EH (cell line): Measurements from ENCODE around the gene DNAJC25.

Source experiments
- DNase-seq: peaks from one replicate; pipeline ENCODE4 v3.0.0-alpha.2; 2015; ENCODE audit warnings: low read depth

Gene DNAJC25

GRCh38 chr9:111627260-111627963, 3.7 kb upstream of the DNAJC25 start:
- DNase-seq = no peak

- no peak for DNase-seq
Measured at GRCh38 chr9:111628411-111628810, 2.7 kb upstream of the DNAJC25 start.

GRCh38 chr9:111630182-111630963, 761 bp upstream of the DNAJC25 start:
- no peak for DNase-seq

GRCh38 chr9:111630964-111631213, 245 bp upstream of the DNAJC25 start:
- DNase-seq = no peak

- DNase-seq = peak; percentile 15
Measured at GRCh38 chr9:111632060-111632459, 926 bp downstream of the DNAJC25 start.

GRCh38 chr9:111632695-111633388, 1.7 kb downstream of the DNAJC25 start:
- DNase-seq = no peak

GRCh38 chr9:111633389-111633736, 2.2 kb downstream of the DNAJC25 start:
- DNase-seq = no peak

- DNase-seq = no peak
Measured at GRCh38 chr9:111634860-111635259, 3.7 kb downstream of the DNAJC25 start.

GRCh38 chr9:111637421-111637950, 6.4 kb downstream of the DNAJC25 start:
- no peak for DNase-seq

- DNase-seq = no peak
Measured at GRCh38 chr9:111644195-111644772, 13.2 kb downstream of the DNAJC25 start.

GRCh38 chr9:111645806-111646205, 14.7 kb downstream of the DNAJC25 start:
- DNase-seq = no peak

- DNase-seq = no peak
Measured at GRCh38 chr9:111646417-111646816, 15.3 kb downstream of the DNAJC25 start.

- DNase-seq = peak; percentile 33
Measured at GRCh38 chr9:111648066-111648465, 16.9 kb downstream of the DNAJC25 start.

- no peak for DNase-seq
Measured at GRCh38 chr9:111649016-111649415, 17.9 kb downstream of the DNAJC25 start.

GRCh38 chr9:111657051-111657450, 25.9 kb downstream of the DNAJC25 start:
- DNase-seq = no peak

- no peak for DNase-seq
Measured at GRCh38 chr9:111658943-111659342, 27.8 kb downstream of the DNAJC25 start.

GRCh38 chr9:111659691-111660090, 28.6 kb downstream of the DNAJC25 start:
- no peak for DNase-seq

GRCh38 chr9:111661150-111661801, 30.1 kb downstream of the DNAJC25 start, which contains the start of gene GNG10:
GNG10 (plus strand) TSS chr9:111661605; CDS start chr9:111661635, 30 bp downstream.
- DNase-seq = peak; percentile 67

- DNase-seq = peak; percentile 68
Measured at GRCh38 chr9:111661802-111662521, 30.8 kb downstream of the DNAJC25 start.

- peak; percentile 29 for DNase-seq
Measured at GRCh38 chr9:111662576-111663300, 31.6 kb downstream of the DNAJC25 start.
